Stimulated activated naive CD8-positive, alpha-beta T cell treated with anti-CD3 and anti-CD28 coated beads, Interleukin-15, Interleukin-2, amounts not matched to agents 100 U/mL and 50 U/mL, for 24 hours (primary cell): ENCODE measurements around the gene TMEM74B.
"Not testable (repeated sequence)": the region's sequence is repeated elsewhere in the genome, so short reads cannot be mapped to it uniquely, and the experiment has no call there.

Source experiments
- ATAC-seq: fragments of 150-1000 bp; cut with Tn5 transposase; one replicate; pipeline ENCODE4 v1.10.0; 2021
- DNase-seq: peaks from one replicate; pipeline ENCODE4 v3.0.0; 2021

Gene TMEM74B

GRCh38 chr20:1178623-1179022, 6.2 kb downstream of the TMEM74B start:
- DNase-seq (no peak), ATAC-seq (no peak)

GRCh38 chr20:1178103-1178502, 6.7 kb downstream of the TMEM74B start:
- no peak for ATAC-seq

GRCh38 chr20:1177680-1178079, 7.1 kb downstream of the TMEM74B start:
- ATAC-seq (no peak), DNase-seq (no peak)

More at GRCh38 chr20:1178103-1178502, 6.7 kb downstream of the TMEM74B start:
- no peak for DNase-seq

GRCh38 chr20:1174787-1175186, 10.0 kb downstream of the TMEM74B start:
- DNase-seq (no peak), ATAC-seq (no peak)

GRCh38 chr20:1173698-1174097, 11.1 kb downstream of the TMEM74B start:
- ATAC-seq (no peak), DNase-seq (no peak)

- ATAC-seq (no peak), DNase-seq (peak; percentile 29)
These were observed 13.2 kb downstream of the TMEM74B start for GRCh38 chr20:1171461-1172093.

- DNase-seq (no peak), ATAC-seq (no peak)
These were observed 15.6 kb downstream of the TMEM74B start for GRCh38 chr20:1169224-1169623.

GRCh38 chr20:1166948-1167720, 17.6 kb downstream of the TMEM74B start:
- ATAC-seq = no peak
- DNase-seq = no peak

GRCh38 chr20:1165941-1166340, 18.8 kb downstream of the TMEM74B start:
- no peak for DNase-seq
- no peak for ATAC-seq

GRCh38 chr20:1165521-1165920, 19.3 kb downstream of the TMEM74B start:
- DNase-seq = no peak
- ATAC-seq = no peak

GRCh38 chr20:1164871-1165270, 19.9 kb downstream of the TMEM74B start:
- DNase-seq = no peak
- no peak for ATAC-seq

GRCh38 chr20:1163653-1164052, 21.1 kb downstream of the TMEM74B start:
- ATAC-seq (no peak), DNase-seq (no peak)

GRCh38 chr20:1163105-1163504, 21.7 kb downstream of the TMEM74B start:
- DNase-seq (no peak), ATAC-seq (no peak)

GRCh38 chr20:1160991-1161390, 23.8 kb downstream of the TMEM74B start:
- ATAC-seq (no peak), DNase-seq (no peak)

GRCh38 chr20:1160496-1160895, 24.3 kb downstream of the TMEM74B start:
- DNase-seq = no peak
- ATAC-seq = no peak

- no peak for ATAC-seq
- DNase-seq = no peak
These were observed 29.4 kb downstream of the TMEM74B start for GRCh38 chr20:1155342-1155741.

GRCh38 chr20:1154691-1155090, 30.1 kb downstream of the TMEM74B start:
- DNase-seq (no peak), ATAC-seq (no peak)

GRCh38 chr20:1154226-1154625, 30.6 kb downstream of the TMEM74B start:
- ATAC-seq = no peak
- no peak for DNase-seq

- ATAC-seq = no peak
- DNase-seq = no peak
These were observed 33.8 kb downstream of the TMEM74B start for GRCh38 chr20:1150968-1151367.

- DNase-seq = no peak
- peak; percentile 69 for ATAC-seq
These were observed 34.6 kb downstream of the TMEM74B start for GRCh38 chr20:1150218-1150617.

GRCh38 chr20:1149812-1150211, 35.0 kb downstream of the TMEM74B start:
- DNase-seq = not testable (repeated sequence)
- peak; percentile 23 for ATAC-seq

- DNase-seq (no peak), ATAC-seq (no peak)
These were observed 37.8 kb downstream of the TMEM74B start for GRCh38 chr20:1146957-1147356.

GRCh38 chr20:1144401-1145172, 40.2 kb downstream of the TMEM74B start:
- DNase-seq = no peak
- no peak for ATAC-seq
